NCI-H146 (cell line): ENCODE measurements around the gene RABGGTA.

Experiments used
- DNase-seq: peaks from one replicate; lab custom pipeline; 2025; lab: John Stamatoyannopoulos, UW

Gene RABGGTA

GRCh38 chr14:24279301-24280186 lies 8.1 kb upstream of the RABGGTA start:
- DNase-seq: no peak

GRCh38 chr14:24278424-24278823 lies 7.0 kb upstream of the RABGGTA start:
- DNase-seq: no peak

- no peak for DNase-seq
Measured at GRCh38 chr14:24277606-24278321, 6.4 kb upstream of the RABGGTA start.

GRCh38 chr14:24277071-24277470 lies 5.7 kb upstream of the RABGGTA start:
- DNase-seq: no peak

GRCh38 chr14:24274101-24274543 lies 2.7 kb upstream of the RABGGTA start:
- no peak for DNase-seq

- DNase-seq: no peak
Measured at GRCh38 chr14:24273422-24273998, 2.1 kb upstream of the RABGGTA start.

GRCh38 chr14:24272467-24272866 lies 1.1 kb upstream of the RABGGTA start:
- DNase-seq: no peak

- no peak for DNase-seq
Measured at GRCh38 chr14:24271834-24272263, 452 bp upstream of the RABGGTA start.

GRCh38 chr14:24270537-24271133 lies 762 bp downstream of the RABGGTA start:
- DNase-seq: peak; percentile 53

GRCh38 chr14:24269910-24270536 lies 1.4 kb downstream of the RABGGTA start:
- DNase-seq: no peak

- DNase-seq: no peak
Measured at GRCh38 chr14:24269368-24269767, 2.0 kb downstream of the RABGGTA start.

- DNase-seq: no peak
Measured at GRCh38 chr14:24268225-24268624, 3.2 kb downstream of the RABGGTA start.

- DNase-seq: no peak
Measured at GRCh38 chr14:24267516-24267915, 3.9 kb downstream of the RABGGTA start.

- DNase-seq: no peak
Measured at GRCh38 chr14:24266344-24267244, 4.8 kb downstream of the RABGGTA start.

- no peak for DNase-seq
Measured at GRCh38 chr14:24264298-24264697, 7.1 kb downstream of the RABGGTA start.

- DNase-seq: no peak
Measured at GRCh38 chr14:24263848-24264247, 7.5 kb downstream of the RABGGTA start.

- DNase-seq: no peak
Measured at GRCh38 chr14:24262821-24263733, 8.3 kb downstream of the RABGGTA start, which contains the start of gene TGM1. Gene TGM1 (minus strand): TSS chr14:24263177. CDS start chr14:24262352, 825 bp downstream.

- DNase-seq: no peak
Measured at GRCh38 chr14:24261969-24262327, 9.4 kb downstream of the RABGGTA start.

GRCh38 chr14:24261256-24261968 lies 10.0 kb downstream of the RABGGTA start:
- no peak for DNase-seq
